Type B pancreatic cell (in vitro differentiated cells): ENCODE data around the gene GNA12. TPM values are rescaled to one million over a fixed set of nuclear protein-coding genes. Genes with fewer than 3 reads are reported as not detected.
"Not testable (repeated sequence)": the region's sequence is repeated elsewhere in the genome, so short reads cannot be mapped to it uniquely, and the experiment has no call there.

ENCODE experiments used
- DNase-seq: peaks from one replicate; pipeline ENCODE4 v3.0.0; 2021; ENCODE audit warnings: mixed read lengths; ENCODE audit not compliant: unreplicated experiment; ENCODE audit errors: extremely low spot score
- H3K27ac Mint-ChIP-seq: 2 replicates; pipeline ENCODE4 v1.8.0; 2021; ENCODE audit warnings: mild to moderate bottlenecking, mixed read lengths
- H3K27me3 Mint-ChIP-seq: 2 replicates; pipeline ENCODE4 v1.8.0; 2021; ENCODE audit warnings: mixed read lengths
- H3K36me3 Mint-ChIP-seq: 2 replicates; pipeline ENCODE4 v1.8.0; 2021; ENCODE audit warnings: mixed read lengths
- H3K4me1 Mint-ChIP-seq: one replicate; pipeline ENCODE4 v1.8.0; 2021; ENCODE audit warnings: mixed read lengths; ENCODE audit not compliant: unreplicated experiment
- H3K4me3 Mint-ChIP-seq: 2 replicates; pipeline ENCODE4 v1.8.0; 2021; ENCODE audit warnings: mild to moderate bottlenecking, mixed read lengths
- H3K9me3 Mint-ChIP-seq: 2 replicates; pipeline ENCODE4 v1.8.0; 2021; ENCODE audit warnings: mixed read lengths
- CTCF ChIP-seq: fragments of 200-600 bp; sonication (generic); conservative IDR thresholded peaks from 2 replicates; pipeline ENCODE4 v1.5.0; 2021; ENCODE audit warnings: antibody characterized with exemption, mild to moderate bottlenecking
- total RNA-seq: library from RNA; stranded (reverse); gene quantifications from 2 replicates; pipeline ENCODE4 v1.2.1, GENCODE V29; 2021; ENCODE audit warnings: low replicate concordance

The GNA12 gene
- total RNA-seq, 1 donor from 2014 or later: 46.2 TPM

- no peak for TF ChIP-seq CTCF
- H3K27ac Mint-ChIP-seq: no peak overlapping the region
- no peaks in the 10 kb centered on the region for H3K27me3 Mint-ChIP-seq
- H3K4me3 Mint-ChIP-seq: no peak overlapping the region
- H3K36me3 Mint-ChIP-seq: peaks cover under 1% of the 10 kb centered on the region
- DNase-seq: no peak
- H3K9me3 Mint-ChIP-seq: no peaks in the 10 kb centered on the region
- peaks cover under 1% of the 10 kb centered on the region for H3K4me1 Mint-ChIP-seq
Measured at GRCh38 chr7:2724453-2725177, 119.5 kb downstream of the GNA12 start.

GRCh38 chr7:2724036-2724435 lies 120.1 kb downstream of the GNA12 start:
- not testable (repeated sequence) for H3K9me3 Mint-ChIP-seq, DNase-seq, H3K36me3 Mint-ChIP-seq, H3K4me1 Mint-ChIP-seq, H3K27me3 Mint-ChIP-seq, H3K4me3 Mint-ChIP-seq, H3K27ac Mint-ChIP-seq

- Mint-ChIP-seq H3K4me3 (no peak overlapping the region), H3K27ac (no peak overlapping the region), H3K36me3 (no peaks in the 10 kb centered on the region), H3K4me1 (peaks cover 10% of the 10 kb centered on the region), H3K27me3 (no peaks in the 10 kb centered on the region), H3K9me3 (no peaks in the 10 kb centered on the region)
- no peak for TF ChIP-seq CTCF
- no peak for DNase-seq
Measured at GRCh38 chr7:2723138-2723850, 120.8 kb downstream of the GNA12 start.

- Mint-ChIP-seq H3K9me3 (no peaks in the 10 kb centered on the region), H3K27me3 (no peaks in the 10 kb centered on the region), H3K4me3 (no peak overlapping the region), H3K4me1 (peaks cover 17% of the 10 kb centered on the region), H3K36me3 (peaks cover 3% of the 10 kb centered on the region), H3K27ac (no peak overlapping the region)
- TF ChIP-seq CTCF: no peak
- no peak for DNase-seq
Measured at GRCh38 chr7:2722591-2722990, 121.5 kb downstream of the GNA12 start.

- Mint-ChIP-seq H3K4me3 (no peak overlapping the region), H3K27me3 (no peaks in the 10 kb centered on the region), H3K4me1 (peaks cover 25% of the 10 kb centered on the region), H3K27ac (no peak overlapping the region), H3K36me3 (peaks cover 5% of the 10 kb centered on the region), H3K9me3 (no peaks in the 10 kb centered on the region)
- no peak for DNase-seq
- TF ChIP-seq CTCF: no peak
Measured at GRCh38 chr7:2721842-2722241, 122.3 kb downstream of the GNA12 start.

GRCh38 chr7:2720024-2720423 lies 124.1 kb downstream of the GNA12 start:
- Mint-ChIP-seq H3K9me3 (no peaks in the 10 kb centered on the region), H3K36me3 (peaks cover 9% of the 10 kb centered on the region), H3K27ac (no peak overlapping the region)

More at GRCh38 chr7:2720024-2720423, 124.1 kb downstream of the GNA12 start:
- no peak for TF ChIP-seq CTCF
- no peak overlapping the region for H3K4me3 Mint-ChIP-seq
- no peak for DNase-seq
- peaks cover 41% of the 10 kb centered on the region for H3K4me1 Mint-ChIP-seq
- H3K27me3 Mint-ChIP-seq: no peaks in the 10 kb centered on the region
